HG02798 (cell line): ENCODE data around the gene FBLN2.

Experiments
- ATAC-seq: cut with Tn5 transposase; IDR thresholded peaks from one replicate; pipeline ENCODE4 v1.9.1; 2021; ENCODE audit warnings: mild to moderate bottlenecking; ENCODE audit not compliant: unreplicated experiment, poor library complexity

FBLN2 gene

DNA sequence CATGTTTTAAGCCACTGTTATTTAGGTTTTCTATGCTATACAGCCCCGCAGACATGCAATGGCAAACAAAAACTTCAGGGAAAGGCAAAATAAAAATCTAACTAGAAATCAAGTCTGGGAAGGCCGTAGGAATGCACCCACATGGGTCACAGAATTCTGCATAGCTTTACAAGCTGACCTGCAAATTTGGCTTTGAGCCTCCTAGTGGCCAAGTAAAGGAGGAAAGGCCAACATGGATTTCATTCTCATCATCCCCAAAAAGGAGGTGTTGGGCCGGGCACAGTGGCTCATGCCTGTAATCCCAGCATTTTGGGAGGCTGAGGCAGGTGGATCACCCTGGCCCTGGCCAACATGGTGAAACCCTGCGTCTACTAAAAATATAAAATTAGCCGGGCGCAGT, 124.3 kb downstream of the FBLN2 start:
- ATAC-seq = no peak

DNA sequence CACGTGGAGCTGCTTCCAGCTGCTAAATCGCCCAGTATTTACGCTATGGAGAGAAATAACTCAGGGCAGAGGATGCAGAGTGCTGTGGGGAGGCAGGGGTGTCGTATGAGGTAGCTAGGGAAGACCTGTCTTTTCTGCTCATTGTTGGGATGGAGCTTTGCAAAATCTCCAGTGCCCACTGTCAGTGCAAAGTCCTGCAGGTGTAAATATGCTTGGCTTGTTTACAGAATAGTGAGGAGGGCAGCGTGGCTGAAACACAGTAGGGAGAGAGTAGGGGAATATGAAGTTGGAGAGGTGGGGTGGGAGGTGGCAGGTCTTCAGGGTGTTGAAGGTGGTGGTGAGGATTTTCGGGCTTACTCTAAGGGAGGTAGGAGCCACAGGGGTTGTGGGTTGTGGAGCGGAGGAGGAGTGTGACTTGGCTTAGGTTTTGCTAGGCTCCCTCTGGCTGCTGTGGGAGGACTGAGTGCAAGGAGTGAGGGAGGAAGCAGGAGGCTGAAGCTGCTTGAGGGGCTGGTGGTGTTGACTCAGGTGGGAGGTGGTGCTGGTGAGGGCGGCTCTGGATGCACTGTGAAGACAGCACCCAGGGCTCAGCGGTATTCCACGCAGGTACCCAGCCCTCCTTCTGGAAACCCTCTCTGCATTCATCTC, 125.7 kb downstream of the FBLN2 start:
- ATAC-seq = no peak

DNA sequence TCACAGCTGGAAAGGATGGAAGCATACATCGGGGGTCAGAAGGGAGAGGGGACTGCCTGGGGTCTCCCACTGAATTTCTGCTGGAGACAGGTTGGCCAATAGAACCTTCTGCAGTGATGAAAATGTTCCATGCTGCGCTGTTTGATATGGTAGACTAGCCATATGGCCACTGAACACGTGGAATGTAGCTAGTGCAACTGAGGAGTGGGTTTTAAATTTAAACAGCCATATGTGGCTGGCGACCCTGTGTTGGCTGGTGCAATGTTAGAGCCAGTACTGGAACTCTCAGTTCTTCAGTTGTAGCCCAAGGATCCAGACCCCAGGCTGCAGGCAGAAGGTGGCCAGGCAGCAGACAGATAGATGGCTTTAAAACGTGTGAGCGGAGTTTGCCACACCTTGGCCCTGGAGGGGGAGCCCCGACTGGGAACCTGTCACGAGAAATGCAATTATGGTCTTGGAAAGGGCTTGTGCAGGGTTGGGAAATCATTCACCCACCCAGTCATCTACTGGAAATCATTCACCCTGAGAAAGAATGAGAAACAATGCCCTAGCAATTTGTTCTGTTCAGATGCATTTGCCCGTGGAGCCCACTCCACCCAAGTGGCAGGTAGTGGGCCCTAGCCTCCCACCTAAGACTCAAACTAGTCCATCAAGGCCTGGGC, 127.6 kb downstream of the FBLN2 start:
- ATAC-seq = no peak

DNA sequence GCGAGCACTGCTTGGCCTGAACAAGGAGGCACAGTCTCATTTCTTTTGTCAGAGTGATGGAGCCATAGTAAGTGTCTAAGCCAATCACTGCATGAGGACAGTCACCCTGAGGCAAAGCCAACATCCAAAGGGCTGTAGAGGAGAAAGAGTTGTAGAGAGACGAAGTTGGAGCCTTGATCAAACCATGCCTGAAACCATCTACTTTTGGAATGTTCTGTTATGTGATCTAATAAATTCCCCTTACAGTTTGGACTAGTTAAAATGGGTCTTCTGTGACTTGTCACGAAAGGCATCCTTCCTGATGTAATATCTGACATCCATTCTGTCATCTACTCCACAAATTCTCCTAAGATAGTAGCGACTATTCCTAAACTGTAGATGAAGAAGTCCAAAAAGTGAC, 128.3 kb downstream of the FBLN2 start:
- ATAC-seq = no peak

DNA sequence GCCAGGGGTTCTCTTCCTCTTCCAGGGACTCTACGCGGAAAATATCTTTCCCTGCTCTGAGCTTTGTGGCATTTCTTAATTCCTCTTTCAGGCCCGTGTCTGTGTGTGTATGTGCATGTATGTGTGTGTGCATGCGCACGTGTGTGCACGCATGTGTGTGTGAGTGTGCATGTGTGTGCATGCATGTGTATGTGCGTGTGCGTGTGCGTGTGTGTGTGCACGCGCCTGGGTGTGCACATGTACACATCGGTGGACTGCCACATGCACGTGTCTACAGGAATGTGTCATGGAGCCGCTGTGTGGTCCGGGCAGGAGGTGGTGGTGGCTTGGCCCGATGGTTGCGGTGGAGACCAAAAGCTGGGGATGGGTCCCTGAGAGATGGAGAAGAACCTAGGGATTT, 133.0 kb downstream of the FBLN2 start:
- ATAC-seq = no peak

DNA sequence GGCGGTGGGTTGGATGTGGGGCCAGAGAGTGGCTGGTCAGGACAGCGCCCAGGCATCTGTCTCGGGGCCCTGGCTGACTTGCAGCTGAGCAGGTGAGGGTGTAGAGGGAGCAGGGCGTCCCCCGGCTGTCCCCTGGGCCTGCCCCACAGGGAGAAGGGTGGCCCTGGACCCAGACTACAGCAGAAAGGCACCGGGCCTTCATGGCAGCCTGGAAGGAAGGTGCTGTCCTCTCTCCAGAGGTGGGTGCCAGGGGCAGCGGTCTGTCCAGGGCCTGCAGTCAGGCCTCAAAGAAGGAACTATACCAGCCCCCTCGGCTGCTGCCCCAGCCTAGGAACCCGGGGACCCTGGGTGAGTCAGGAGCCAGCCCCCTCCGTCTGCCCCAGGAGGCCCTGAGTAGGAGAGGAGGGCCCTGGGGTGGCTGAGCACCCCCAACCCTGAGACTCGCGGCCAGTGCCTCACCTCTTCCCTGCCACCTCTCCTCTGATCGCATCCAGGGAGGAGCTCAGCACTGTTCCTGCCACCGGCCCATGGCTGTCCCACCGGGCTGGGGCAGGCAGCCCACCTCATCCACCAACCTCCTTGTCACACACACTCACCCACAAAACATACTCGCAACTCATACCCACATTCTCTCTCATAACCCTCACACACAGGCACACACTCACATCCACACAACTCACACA, 133.5 kb downstream of the FBLN2 start:
- ATAC-seq = no peak

DNA sequence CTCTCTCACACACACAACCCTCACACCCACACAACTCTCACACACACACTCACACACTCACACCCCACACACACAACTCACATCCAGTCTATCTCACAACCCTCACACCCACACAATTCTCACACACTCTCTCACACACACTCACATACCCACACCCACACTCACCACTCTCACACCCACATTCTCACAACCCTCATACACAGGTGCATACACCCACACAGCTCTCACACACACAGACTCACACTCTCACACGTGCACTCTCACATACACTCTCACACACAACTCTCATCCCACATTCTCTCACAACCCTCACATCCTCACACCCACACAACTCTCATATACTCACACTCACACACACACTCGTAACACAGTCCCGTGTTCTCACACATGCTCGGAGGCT, 134.4 kb downstream of the FBLN2 start:
- no peak for ATAC-seq

DNA sequence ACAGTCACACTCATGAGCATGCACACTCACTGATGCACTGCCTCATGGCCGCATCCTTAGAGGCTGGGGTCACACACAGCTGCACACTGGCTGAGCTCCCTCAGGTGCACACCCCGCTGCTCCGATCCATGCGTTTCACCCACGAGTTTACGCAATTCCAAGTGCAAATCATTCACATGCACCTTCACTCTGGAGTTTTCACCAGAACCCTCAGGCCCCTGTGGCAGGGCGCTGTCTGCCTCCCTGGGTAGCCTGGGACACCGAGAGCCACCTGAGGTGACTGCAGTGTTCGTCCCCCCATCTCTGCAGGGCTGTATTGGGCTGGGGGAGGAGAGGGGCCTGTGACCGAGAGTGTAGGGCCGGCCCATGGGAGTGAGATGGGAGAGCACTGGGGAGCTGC, 134.8 kb downstream of the FBLN2 start:
- no peak for ATAC-seq

DNA sequence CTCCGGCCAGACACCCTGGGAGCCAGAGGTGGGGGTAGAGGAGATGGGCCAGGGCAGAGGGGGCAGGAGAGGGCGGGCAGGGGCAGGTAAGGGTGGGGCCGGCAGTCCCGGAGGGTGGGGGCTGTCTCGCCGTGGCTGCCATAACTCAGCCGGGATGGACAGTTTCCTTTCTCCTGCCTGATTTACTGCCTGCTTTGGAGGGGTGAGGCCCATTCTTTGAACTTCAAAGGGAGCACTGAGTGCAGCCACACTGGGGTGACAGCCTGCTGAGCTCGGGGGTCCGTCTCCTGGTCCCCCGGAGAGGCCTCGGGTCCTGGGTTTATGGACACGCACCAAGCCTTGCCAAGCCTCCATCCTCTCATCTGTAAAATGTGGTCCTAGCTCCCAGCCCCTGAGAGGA, 135.4 kb downstream of the FBLN2 start:
- ATAC-seq = no peak

DNA sequence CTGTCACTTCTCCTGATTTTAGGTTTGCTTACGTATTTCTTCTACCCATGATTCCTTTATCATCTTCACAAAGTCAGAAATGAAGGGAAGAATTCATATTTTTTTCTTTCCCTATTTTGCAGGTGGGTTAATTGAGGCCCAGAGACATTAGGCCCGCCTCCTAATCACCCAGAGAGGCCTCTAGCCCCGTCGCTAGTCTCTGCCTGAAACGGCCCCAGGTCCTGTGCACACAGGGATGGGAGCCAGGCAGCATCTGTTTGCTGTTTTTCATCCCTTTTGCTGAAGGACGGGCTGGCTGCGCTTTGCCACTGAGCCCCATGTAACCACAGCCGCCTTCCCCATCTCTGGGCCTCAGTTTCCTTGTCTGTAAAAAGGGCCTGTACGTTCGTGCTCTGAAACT, 135.9 kb downstream of the FBLN2 start:
- ATAC-seq = no peak

DNA sequence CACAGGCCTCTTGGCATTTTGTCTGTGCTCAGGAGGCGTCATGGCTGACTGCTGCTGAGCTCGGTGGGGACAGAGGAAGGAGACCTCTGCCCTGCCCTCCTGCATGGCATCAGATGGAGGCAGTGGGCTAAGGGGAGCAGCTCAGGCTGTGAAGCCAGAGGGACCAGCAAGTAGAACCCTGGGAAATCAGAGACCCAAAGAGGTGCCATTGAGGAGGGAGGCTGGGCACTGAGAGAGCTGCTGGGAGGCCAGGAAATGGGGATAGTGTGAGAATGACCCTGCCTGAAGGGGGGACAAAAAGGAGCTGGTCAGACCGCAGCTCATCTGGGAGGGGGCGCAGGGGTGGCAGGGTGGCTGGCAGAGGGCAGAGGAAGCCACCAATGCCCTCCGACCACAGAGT, 136.8 kb downstream of the FBLN2 start:
- ATAC-seq = no peak

DNA sequence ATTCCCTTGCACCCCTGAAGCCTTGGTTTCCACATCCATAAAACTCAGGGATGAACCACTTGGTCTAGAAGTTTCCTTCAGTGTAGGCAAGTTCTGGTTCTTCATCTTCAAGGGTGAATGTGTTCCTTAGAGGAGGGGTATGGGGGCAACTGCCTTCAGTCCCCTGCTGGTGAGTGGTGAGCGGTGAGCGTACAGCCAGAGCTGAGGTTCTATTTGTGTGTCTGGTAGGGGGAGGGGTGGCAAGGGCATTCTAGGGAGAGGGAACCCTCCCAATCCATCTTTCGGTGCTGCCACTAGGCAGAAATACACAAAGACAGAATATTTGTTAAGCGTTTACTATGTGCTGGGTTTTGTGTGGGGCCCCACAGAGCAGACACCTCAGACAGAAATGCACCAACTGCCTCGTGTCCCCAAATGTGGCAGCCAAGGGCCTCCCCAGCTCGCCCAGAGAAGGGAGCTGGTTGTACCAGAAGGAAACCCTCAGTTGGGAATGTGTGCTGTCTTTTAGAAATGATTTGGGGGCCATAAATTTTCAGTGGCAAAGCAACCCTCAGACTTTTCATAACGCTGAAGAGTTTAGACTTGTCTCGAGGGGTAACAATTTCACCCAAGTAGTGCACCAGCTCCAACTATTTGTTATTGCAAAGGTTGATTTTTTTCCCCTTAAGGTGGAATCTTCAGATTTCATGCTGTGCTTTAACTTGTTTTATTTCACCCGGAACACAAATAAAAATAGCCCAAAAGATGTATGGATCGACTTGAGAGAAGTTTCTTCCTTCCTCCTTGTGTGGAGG, 137.6 kb downstream of the FBLN2 start:
- no peak for ATAC-seq

DNA sequence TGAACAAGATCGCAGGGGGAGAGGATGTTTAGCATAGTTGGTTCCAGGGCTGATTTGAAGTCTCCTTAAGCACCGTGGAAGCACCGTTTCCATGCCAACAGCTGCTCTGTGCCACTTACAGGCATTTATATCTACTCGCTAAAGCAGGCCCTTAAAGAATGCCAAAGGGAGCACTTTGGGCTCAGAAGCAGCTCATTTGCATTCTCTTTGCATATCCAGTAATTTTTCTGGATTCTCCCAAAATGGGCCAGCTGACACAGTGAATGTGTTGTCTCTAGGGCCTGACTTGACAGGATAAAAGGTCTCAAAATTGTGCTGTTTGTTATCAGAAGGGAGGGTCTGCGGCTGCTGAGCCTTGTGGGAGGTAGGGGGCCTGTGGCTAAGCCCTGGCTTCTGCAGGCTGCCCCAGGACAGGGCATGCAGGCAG, 138.6 kb downstream of the FBLN2 start:
- ATAC-seq = no peak
